Activated CD4-positive, alpha-beta T cell treated with anti-CD3 and anti-CD28 coated beads, Interleukin-2, amount 10 ng/mL, durations not matched to agents 7 days and 5 days (primary cell): ENCODE results near the gene UGT2A2. TPM values are rescaled to one million over a fixed set of nuclear protein-coding genes. Genes with fewer than 3 reads are reported as not detected.

Experiments used
- CTCF ChIA-PET: fragments of 350-600 bp; sonication (Branson Sonifier 250); formaldehyde crosslinking; loops from one replicate; lab custom pipeline; 2021; ENCODE audit warnings: antibody characterized with exemption; lab: Charles Lee
- POLR2A ChIA-PET: fragments of 350-600 bp; sonication (Branson Sonifier 250); formaldehyde crosslinking; loops from one replicate; lab custom pipeline; 2021; ENCODE audit warnings: antibody characterized with exemption; lab: Charles Lee
- DNase-seq: peaks from one replicate; pipeline ENCODE4 v3.0.0-alpha.2; 2020
- H3K27ac Mint-ChIP-seq: one replicate; pipeline ENCODE4 v1.8.0; 2021; ENCODE audit warnings: mild to moderate bottlenecking, moderate library complexity, mixed read lengths
- H3K27me3 Mint-ChIP-seq: one replicate; pipeline ENCODE4 v1.8.0; 2021; ENCODE audit warnings: mixed read lengths
- H3K36me3 Mint-ChIP-seq: one replicate; pipeline ENCODE4 v1.8.0; 2021; ENCODE audit warnings: low read depth, mixed read lengths
- H3K4me1 Mint-ChIP-seq: one replicate; pipeline ENCODE4 v1.8.0; 2021; ENCODE audit warnings: mixed read lengths
- H3K4me3 Mint-ChIP-seq: one replicate; pipeline ENCODE4 v1.8.0; 2021; ENCODE audit warnings: mild to moderate bottlenecking, moderate library complexity, mixed read lengths
- H3K9me3 Mint-ChIP-seq: one replicate; pipeline ENCODE4 v1.8.0; 2021; ENCODE audit warnings: mixed read lengths
- total RNA-seq, 2 experiments: library from RNA; stranded (reverse); gene quantifications; one replicate each; pipeline ENCODE4 v1.2.3, GENCODE V29; 2021

The UGT2A2 gene
- total RNA-seq, 2 experiments from 2014 or later, result not detected

DNA sequence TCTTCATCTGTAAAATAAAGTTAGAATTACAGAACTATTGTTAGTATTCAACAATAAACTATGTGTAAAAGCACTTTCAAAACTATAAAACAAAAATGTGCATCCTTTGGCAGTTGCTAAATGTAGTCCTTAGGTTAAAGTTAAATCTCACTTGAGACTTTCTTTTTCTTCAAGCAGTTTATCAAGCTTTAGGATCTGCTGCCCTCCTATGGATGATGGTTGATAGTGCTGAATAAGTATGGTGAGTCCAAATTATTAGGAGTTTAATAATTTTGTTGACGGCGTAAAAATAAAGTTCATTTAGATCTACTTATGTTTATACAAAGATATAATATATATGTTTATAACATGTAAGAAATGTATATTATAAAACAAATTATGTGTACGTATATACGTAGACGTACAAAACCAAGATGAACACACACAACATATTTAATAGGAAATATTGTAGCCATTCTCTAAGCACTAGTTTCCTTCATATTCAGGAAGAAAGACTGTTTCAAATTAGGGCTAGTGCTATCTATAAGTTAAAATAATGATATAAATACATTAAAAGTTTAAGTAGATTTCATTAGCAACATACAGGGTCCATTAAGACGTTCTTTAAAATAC, 22.3 kb downstream of the UGT2A2 start:
- Mint-ChIP-seq H3K36me3 (no peaks in the 10 kb centered on the region), H3K9me3 (no peaks in the 10 kb centered on the region), H3K27me3 (no peaks in the 10 kb centered on the region), H3K4me3 (no peak overlapping the region), H3K27ac (no peak overlapping the region), H3K4me1 (no peaks in the 10 kb centered on the region)
- POLR2A ChIA-PET, result no interaction called here
- CTCF ChIA-PET, result no interaction called here
- DNase-seq, result no peak

DNA sequence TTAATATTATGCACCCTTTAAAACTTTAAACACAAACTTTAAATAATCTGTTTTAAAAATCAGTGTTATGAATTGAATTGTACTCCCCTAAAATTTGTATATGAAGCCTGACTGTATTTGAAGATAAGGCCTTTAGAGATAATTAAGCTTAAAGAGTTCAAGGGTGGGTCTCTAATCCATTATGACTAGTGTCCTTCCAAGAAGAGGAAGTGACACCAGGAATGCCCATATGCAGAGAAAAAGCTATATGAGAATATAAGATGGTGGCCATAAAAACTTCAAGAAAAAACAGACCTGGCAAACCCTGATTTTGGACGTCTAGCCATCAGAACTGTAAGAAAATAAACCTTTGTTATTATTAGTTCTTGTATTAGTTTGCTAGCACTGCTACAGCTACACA, 29.0 kb downstream of the UGT2A2 start:
- Mint-ChIP-seq H3K9me3 (no peaks in the 10 kb centered on the region), H3K27me3 (no peaks in the 10 kb centered on the region), H3K4me1 (no peaks in the 10 kb centered on the region), H3K4me3 (no peak overlapping the region), H3K36me3 (no peaks in the 10 kb centered on the region), H3K27ac (no peak overlapping the region)
- no peak for DNase-seq
- POLR2A ChIA-PET, result no interaction called here
- CTCF ChIA-PET, result no interaction called here

DNA sequence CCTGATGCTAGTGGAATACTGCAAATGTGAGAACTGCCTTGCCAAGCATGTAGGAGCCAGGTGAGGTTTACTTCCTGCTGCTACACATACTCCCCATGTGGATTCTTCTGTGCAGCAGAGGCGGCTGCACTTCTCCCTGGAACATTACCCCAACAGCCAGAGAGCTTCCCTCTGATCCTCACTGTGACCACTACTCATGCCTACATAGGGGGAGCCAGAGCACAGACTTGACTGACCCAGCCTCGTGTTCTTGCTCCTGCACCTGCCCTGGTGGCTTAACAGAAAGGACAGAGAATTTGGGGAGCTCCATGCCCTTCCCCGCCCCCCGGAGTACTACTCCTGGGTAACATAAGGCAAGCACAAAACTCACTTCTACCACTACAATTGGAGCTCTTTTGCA, 38.4 kb downstream of the UGT2A2 start:
- no peak overlapping the region for H3K4me3 Mint-ChIP-seq
- ChIA-PET POLR2A (no interaction called here), CTCF (no interaction called here)
- H3K4me1 Mint-ChIP-seq, result no peaks in the 10 kb centered on the region
- H3K36me3 Mint-ChIP-seq, result no peaks in the 10 kb centered on the region
- no peak for DNase-seq
- no peaks in the 10 kb centered on the region for H3K27me3 Mint-ChIP-seq
- H3K27ac Mint-ChIP-seq, result no peak overlapping the region
- H3K9me3 Mint-ChIP-seq, result no peaks in the 10 kb centered on the region

DNA sequence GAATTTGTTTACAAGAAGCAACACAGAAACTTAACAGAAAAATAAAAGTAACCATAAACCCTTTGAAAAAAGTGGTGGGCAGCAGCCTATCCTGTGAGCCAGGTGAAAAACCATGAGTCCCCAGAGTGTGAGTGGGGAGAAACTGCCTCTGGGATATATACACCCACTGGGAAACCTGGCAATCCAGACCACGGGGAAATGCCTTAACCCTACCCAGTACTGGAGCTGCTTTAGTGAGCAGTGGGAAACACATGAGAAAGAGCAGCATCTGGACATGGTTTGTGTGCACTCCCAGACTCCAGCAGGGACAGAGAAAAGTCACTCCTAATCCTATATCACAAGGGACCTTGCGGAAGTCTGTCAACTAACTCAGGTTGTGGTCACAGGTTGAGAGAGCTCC, 39.4 kb downstream of the UGT2A2 start:
- no peak overlapping the region for H3K27ac Mint-ChIP-seq
- no peak overlapping the region for H3K4me3 Mint-ChIP-seq
- no peaks in the 10 kb centered on the region for H3K4me1 Mint-ChIP-seq
- POLR2A ChIA-PET, result no interaction called here
- CTCF ChIA-PET, result no interaction called here
- H3K27me3 Mint-ChIP-seq, result no peaks in the 10 kb centered on the region
- H3K36me3 Mint-ChIP-seq, result no peaks in the 10 kb centered on the region
- DNase-seq, result no peak
- no peaks in the 10 kb centered on the region for H3K9me3 Mint-ChIP-seq

DNA sequence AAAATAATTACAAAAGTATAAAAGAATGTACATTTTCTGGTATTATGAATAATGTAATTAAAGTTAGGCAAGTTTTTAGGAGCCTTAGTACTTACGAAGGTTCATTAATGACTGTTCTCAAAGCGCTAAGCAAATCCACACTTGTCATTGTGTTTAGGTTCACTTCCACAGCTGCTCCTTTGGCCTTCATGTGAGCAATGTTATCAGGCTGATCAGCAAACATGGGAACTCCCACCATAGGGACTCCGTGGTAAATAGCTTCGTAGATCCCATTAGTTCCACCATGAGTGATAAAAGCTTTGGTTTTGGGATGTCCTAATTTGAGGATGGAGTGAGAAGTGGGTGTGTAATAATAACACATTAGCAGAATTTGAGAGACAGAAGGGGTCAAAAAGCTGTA, 45.1 kb downstream of the UGT2A2 start:
- DNase-seq, result no peak
- H3K9me3 Mint-ChIP-seq, result no peaks in the 10 kb centered on the region
- POLR2A ChIA-PET, result no interaction called here
- H3K36me3 Mint-ChIP-seq, result no peaks in the 10 kb centered on the region
- CTCF ChIA-PET, result no interaction called here
- no peak overlapping the region for H3K27ac Mint-ChIP-seq
- H3K4me1 Mint-ChIP-seq, result no peaks in the 10 kb centered on the region
- no peaks in the 10 kb centered on the region for H3K27me3 Mint-ChIP-seq
- no peak overlapping the region for H3K4me3 Mint-ChIP-seq

DNA sequence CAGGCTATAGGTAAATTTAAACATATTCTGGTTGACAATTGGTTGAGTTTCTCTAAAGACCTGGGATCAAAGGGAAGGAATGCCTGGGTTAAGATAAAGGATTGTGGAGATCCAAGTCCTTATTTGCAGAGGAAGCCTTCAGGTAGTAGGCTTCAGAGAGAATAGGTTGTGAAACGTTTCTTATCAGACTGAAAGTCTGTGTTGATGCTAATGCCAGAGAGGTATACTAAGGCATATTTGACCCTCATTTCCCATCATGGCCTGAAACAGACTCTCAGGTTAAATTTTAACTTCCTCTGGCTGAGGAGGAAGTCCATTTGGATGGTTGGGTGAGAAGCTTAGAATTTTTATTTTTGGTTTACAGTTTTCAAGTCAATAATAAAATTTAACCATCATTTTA, 48.1 kb downstream of the UGT2A2 start:
- ChIA-PET CTCF (no interaction called here), POLR2A (no interaction called here)
- DNase-seq, result no peak
- H3K4me3 Mint-ChIP-seq, result no peak overlapping the region
- no peaks in the 10 kb centered on the region for H3K9me3 Mint-ChIP-seq
- H3K4me1 Mint-ChIP-seq, result no peaks in the 10 kb centered on the region
- no peaks in the 10 kb centered on the region for H3K36me3 Mint-ChIP-seq
- no peaks in the 10 kb centered on the region for H3K27me3 Mint-ChIP-seq
- no peak overlapping the region for H3K27ac Mint-ChIP-seq

DNA sequence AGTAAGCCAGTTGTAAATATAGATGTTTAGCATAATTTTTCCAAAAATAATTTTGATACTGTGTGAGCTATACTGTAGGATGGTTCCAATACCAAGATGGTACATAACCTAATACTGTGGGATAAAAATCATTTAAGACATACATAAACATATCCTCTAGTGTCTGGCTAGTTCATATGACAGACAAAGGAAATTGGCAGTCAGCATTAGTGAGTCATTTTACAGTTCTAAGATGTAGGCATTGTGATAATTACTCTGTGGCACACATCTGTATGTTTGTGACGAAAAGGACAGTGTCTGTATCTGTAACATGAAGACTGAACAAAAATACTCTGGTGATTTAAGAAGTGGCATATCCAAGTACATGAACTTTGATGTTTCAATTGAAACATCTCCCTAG, 49.6 kb downstream of the UGT2A2 start:
- H3K4me3 Mint-ChIP-seq, result no peak overlapping the region
- ChIA-PET CTCF (interaction anchor here (0.6 kb wide), 1 partner anchor 78 kb away, joined by 4 read pairs; no protein-coding TSS in a partner anchor), POLR2A (no interaction called here)
- H3K36me3 Mint-ChIP-seq, result no peaks in the 10 kb centered on the region
- no peak overlapping the region for H3K27ac Mint-ChIP-seq
- H3K9me3 Mint-ChIP-seq, result no peaks in the 10 kb centered on the region
- no peaks in the 10 kb centered on the region for H3K4me1 Mint-ChIP-seq
- H3K27me3 Mint-ChIP-seq, result no peaks in the 10 kb centered on the region
- DNase-seq, result no peak

DNA sequence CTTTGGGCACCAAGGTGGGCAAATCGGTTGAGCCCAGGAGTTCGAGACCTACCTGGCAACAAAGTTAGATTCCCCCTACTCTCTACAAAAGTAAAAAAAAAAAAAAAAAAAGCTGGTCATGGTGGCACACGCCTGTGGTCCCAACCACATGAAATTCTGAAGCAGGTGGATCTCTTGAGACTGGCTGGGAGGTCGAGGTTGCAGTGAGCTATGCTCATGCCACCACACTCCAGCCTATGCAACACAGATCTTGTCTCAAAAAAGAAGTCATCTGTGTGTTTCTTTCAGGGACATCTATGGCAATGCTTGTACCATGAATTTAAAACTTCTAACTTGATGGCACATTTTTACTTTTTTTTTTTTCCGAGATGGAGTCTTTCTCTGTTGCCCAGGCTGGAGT, 55.3 kb downstream of the UGT2A2 start:
- Mint-ChIP-seq H3K4me3 (no peak overlapping the region), H3K27ac (no peak overlapping the region), H3K9me3 (no peaks in the 10 kb centered on the region), H3K36me3 (no peaks in the 10 kb centered on the region), H3K4me1 (no peaks in the 10 kb centered on the region), H3K27me3 (no peaks in the 10 kb centered on the region)
- ChIA-PET CTCF (no interaction called here), POLR2A (no interaction called here)
- DNase-seq, result no peak

DNA sequence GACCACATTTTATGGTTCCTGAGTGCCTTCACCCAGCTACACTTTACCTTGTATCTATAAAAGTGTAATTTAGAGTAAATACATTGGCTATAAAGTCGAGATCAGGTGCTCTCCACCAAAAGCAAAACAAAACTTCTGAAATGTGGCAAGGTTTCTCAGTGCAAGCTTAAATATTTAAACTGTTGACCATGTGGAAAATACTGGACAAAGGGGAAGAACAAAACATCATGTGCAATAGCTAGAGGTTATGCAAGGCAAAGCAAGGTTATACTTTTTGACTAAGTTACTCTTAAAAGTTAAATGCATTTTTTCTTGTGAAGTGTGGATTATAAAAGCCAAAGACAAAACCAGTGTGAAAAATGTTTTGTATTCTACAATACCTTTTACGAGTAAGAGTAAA, 55.9 kb downstream of the UGT2A2 start:
- POLR2A ChIA-PET, result no interaction called here
- H3K36me3 Mint-ChIP-seq, result no peaks in the 10 kb centered on the region
- H3K27ac Mint-ChIP-seq, result no peak overlapping the region

DNA sequence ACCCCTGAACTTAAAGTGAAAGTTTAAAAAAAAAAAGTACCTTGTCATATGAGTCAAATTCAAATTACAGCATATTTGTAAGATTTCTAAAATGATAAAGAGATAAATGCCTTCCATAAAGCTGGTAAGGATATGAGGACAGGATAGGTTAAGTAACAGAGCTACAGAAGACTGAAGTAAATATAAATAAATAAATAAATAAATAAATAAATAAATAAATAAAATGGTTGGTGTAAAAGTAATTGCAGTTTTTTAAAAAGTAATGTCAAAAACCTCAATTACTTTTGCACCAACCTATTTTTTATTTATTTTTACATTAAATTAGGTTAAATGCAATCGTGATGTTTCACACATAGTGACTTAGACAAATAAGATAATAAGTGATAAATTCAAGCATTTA, 62.2 kb downstream of the UGT2A2 start:
- Mint-ChIP-seq H3K36me3 (no peaks in the 10 kb centered on the region), H3K4me3 (no peak overlapping the region), H3K9me3 (no peaks in the 10 kb centered on the region), H3K27ac (no peak overlapping the region), H3K27me3 (no peaks in the 10 kb centered on the region), H3K4me1 (no peaks in the 10 kb centered on the region)
- POLR2A ChIA-PET, result no interaction called here
- DNase-seq, result no peak
- CTCF ChIA-PET, result no interaction called here

More for the DNA sequence above, 55.9 kb downstream of the UGT2A2 start:
- Mint-ChIP-seq H3K4me3 (no peak overlapping the region), H3K27me3 (no peaks in the 10 kb centered on the region), H3K4me1 (no peaks in the 10 kb centered on the region), H3K9me3 (no peaks in the 10 kb centered on the region)
- DNase-seq, result no peak
- CTCF ChIA-PET, result no interaction called here

DNA sequence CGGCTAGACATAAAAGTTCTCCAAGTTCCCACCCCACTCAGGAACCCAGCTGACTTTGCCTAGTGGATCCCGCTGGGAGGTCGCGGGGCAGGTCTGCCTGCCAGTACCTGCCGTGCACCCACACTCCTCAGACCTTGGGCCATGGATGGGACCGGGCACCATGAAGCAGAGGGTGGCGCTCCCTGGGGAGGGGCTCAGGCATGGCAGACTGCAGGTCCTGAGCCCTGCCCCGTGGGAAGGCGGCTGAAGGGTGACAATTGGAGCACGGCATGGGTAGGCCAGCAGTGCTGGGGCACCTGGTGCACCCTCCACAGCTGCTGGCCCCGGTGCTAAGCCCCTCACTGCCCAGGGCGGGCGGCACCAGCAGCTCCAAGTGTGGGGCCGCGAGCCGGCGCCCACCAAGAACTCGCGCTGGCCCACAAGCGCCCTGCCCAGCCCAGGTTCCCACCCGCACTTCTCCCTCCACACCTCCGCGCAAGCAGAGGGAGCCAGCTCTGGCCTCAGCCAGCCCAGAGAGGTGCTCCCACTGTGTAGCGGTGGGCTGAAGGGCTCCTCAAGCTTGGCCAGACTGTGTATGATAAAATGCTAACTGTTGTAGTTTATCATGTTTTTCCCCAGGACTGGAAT, 63.1 kb downstream of the UGT2A2 start:
- Mint-ChIP-seq H3K4me1 (no peaks in the 10 kb centered on the region), H3K4me3 (no peak overlapping the region), H3K36me3 (no peaks in the 10 kb centered on the region), H3K9me3 (no peaks in the 10 kb centered on the region), H3K27ac (no peak overlapping the region), H3K27me3 (no peaks in the 10 kb centered on the region)
- CTCF ChIA-PET, result no interaction called here
- POLR2A ChIA-PET, result no interaction called here
- no peak for DNase-seq

DNA sequence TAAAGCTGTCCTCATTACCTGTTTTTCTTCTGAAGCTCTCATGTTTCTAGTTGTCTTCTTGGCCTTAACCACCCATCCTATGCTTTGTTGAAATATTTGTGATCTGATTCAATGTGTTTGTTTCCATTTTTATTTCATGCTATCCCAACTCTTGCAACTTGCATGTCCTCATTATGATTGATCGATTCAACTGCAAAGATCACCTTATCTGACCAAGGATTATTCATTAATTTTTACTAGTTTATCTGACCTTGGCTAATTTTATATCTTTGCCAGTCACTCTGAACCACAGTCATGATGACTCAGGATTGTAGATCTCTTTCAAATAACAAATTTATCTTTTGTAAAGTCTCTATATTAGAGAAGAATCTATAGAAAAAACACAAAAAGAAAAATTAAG, 70.7 kb downstream of the UGT2A2 start:
- DNase-seq, result no peak
- Mint-ChIP-seq H3K36me3 (no peaks in the 10 kb centered on the region), H3K4me3 (no peak overlapping the region), H3K9me3 (no peaks in the 10 kb centered on the region), H3K27ac (no peak overlapping the region), H3K4me1 (no peaks in the 10 kb centered on the region), H3K27me3 (no peaks in the 10 kb centered on the region)
- ChIA-PET POLR2A (no interaction called here), CTCF (no interaction called here)

DNA sequence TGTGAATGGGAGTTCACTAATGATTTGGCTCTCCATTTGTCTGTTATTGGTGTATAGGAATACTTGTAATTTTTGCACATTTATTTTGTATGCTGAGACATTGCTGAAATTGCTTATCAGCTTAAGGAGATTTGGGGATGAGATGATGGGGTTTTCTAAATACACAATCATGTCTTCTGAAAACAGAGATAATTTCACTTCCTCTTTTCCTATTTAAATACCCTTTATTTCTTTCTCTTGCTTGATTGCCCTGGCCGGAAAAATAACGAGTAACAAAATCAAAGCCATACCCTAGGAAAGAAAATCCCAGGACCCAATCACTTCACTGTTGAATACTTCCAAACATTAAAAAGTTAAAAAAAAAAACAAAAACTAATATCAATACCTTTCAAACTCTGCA, 76.0 kb downstream of the UGT2A2 start:
- CTCF ChIA-PET, result no interaction called here
- DNase-seq, result no peak
- H3K9me3 Mint-ChIP-seq, result no peaks in the 10 kb centered on the region
- no peaks in the 10 kb centered on the region for H3K36me3 Mint-ChIP-seq
- H3K27me3 Mint-ChIP-seq, result no peaks in the 10 kb centered on the region
- POLR2A ChIA-PET, result no interaction called here
- H3K27ac Mint-ChIP-seq, result no peak overlapping the region
- no peaks in the 10 kb centered on the region for H3K4me1 Mint-ChIP-seq
- H3K4me3 Mint-ChIP-seq, result no peak overlapping the region

DNA sequence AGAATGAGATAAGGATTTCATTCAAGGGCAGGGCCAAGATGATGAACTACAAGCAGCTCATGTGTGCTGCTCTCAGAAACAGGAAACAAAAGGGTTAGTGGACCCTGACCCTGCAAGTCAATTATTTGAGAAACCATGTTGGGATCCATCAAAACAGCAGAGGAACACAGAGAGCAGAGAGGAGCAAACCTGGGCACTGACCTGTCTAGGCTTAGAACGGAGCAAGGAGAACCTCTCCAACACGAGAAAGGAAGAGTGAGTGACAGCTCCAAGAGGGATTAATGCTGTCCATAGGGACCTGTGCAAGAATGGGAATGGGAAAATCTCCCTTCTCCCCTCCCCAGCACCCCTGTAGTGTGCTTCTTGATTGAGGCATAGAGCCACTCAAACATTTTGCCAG, 89.8 kb downstream of the UGT2A2 start:
- H3K9me3 Mint-ChIP-seq, result no peaks in the 10 kb centered on the region
- H3K4me3 Mint-ChIP-seq, result no peak overlapping the region
- CTCF ChIA-PET, result no interaction called here
- no peaks in the 10 kb centered on the region for H3K27me3 Mint-ChIP-seq
- POLR2A ChIA-PET, result no interaction called here
- H3K27ac Mint-ChIP-seq, result no peak overlapping the region
- no peaks in the 10 kb centered on the region for H3K4me1 Mint-ChIP-seq
- no peaks in the 10 kb centered on the region for H3K36me3 Mint-ChIP-seq
- no peak for DNase-seq
